ENCODE data around the gene FBLN5. TPM values are rescaled to one million over a fixed set of nuclear protein-coding genes. Genes with fewer than 3 reads are reported as not detected.

FBLN5 gene
- total RNA-seq, 3 donors from 2014 or later, result 81.8 to 171 (median 83.2) TPM

- Histone ChIP-seq H3K4me3 (no peak overlapping the region), H3K4me1 (no peaks in the 10 kb centered on the region), H3K9me3 (no peaks in the 10 kb centered on the region), H3K36me3 (no peaks in the 10 kb centered on the region), H3K27me3 (no peaks in the 10 kb centered on the region), H3K27ac (no peak overlapping the region)
- intact Hi-C loops (cut with DNase I; ENCODE audit: low total_unique reads), result no loop called here
- TF ChIP-seq CTCF (IDR thresholded peaks at IDR 0.05) (no peak), POLR2A (IDR thresholded peaks at IDR 0.05) (no peak)
- no peak for DNase-seq (ENCODE audit: low spot score in 2 of 2)
Observed at GRCh38 chr14:91957876-91958313, 10.4 kb upstream of the FBLN5 start.

- TF ChIP-seq POLR2AphosphoS5 (IDR thresholded peaks at IDR 0.05) (no peak), CTCF (IDR thresholded peaks at IDR 0.05) (no peak), POLR2A (IDR thresholded peaks at IDR 0.05) (no peak)
- no peak overlapping the region for H3K27ac ChIP-seq
- intact Hi-C loops (cut with DNase I; ENCODE audit: low total_unique reads), result no loop called here
- no peaks in the 10 kb centered on the region for H3K9me3 ChIP-seq
- no peaks in the 10 kb centered on the region for H3K4me1 ChIP-seq
- H3K4me3 ChIP-seq, result no peak overlapping the region
- H3K36me3 ChIP-seq, result no peaks in the 10 kb centered on the region
- no peaks in the 10 kb centered on the region for H3K27me3 ChIP-seq
- DNase-seq (ENCODE audit: low spot score in 2 of 2), result no peak
Observed at GRCh38 chr14:91956616-91957015, 9.1 kb upstream of the FBLN5 start.

- intact Hi-C loops (cut with DNase I; ENCODE audit: low total_unique reads), result no loop called here
- TF ChIP-seq POLR2A (IDR thresholded peaks at IDR 0.05) (no peak), CTCF (IDR thresholded peaks at IDR 0.05) (no peak), POLR2AphosphoS5 (IDR thresholded peaks at IDR 0.05) (no peak)
- Histone ChIP-seq H3K9me3 (no peaks in the 10 kb centered on the region), H3K4me3 (no peak overlapping the region), H3K27me3 (no peaks in the 10 kb centered on the region), H3K4me1 (no peaks in the 10 kb centered on the region), H3K27ac (no peak overlapping the region), H3K36me3 (no peaks in the 10 kb centered on the region)
- no peak for DNase-seq (ENCODE audit: low spot score in 2 of 2)
Observed at GRCh38 chr14:91955168-91955567, 7.7 kb upstream of the FBLN5 start.

GRCh38 chr14:91953170-91953985 lies 5.9 kb upstream of the FBLN5 start:
- no peak overlapping the region for H3K27ac ChIP-seq

More at GRCh38 chr14:91953170-91953985, 5.9 kb upstream of the FBLN5 start:
- Histone ChIP-seq H3K27me3 (no peaks in the 10 kb centered on the region), H3K4me3 (no peak overlapping the region), H3K36me3 (no peaks in the 10 kb centered on the region), H3K9me3 (no peaks in the 10 kb centered on the region), H3K4me1 (no peaks in the 10 kb centered on the region)
- intact Hi-C loops (cut with DNase I; ENCODE audit: low total_unique reads), result no loop called here
- TF ChIP-seq POLR2A (IDR thresholded peaks at IDR 0.05) (no peak), POLR2AphosphoS5 (IDR thresholded peaks at IDR 0.05) (no peak), CTCF (IDR thresholded peaks at IDR 0.05) (no peak)
- DNase-seq (ENCODE audit: low spot score in 2 of 2), result no peak

Data from breast epithelium (tissue), 4 donors.